Measurements from ENCODE around the gene ASMTL.
"Not testable (repeated sequence)": the region's sequence is repeated elsewhere in the genome, so short reads cannot be mapped to it uniquely, and the experiment has no call there.

ASMTL gene

GRCh38 chrX:1452516-1453394, at the start of gene ASMTL:
Gene ASMTL (minus strand): TSS chrX:1452909. CDS start chrX:1452840, 69 bp downstream.
- Histone ChIP-seq H3K9me3 (ENCODE audit: low read length) (no peaks in the 10 kb centered on the region), H3K9ac (ENCODE audit: low read length) (peak within 1 kb of the TSS; percentile 69), H3K36me3 (ENCODE audit: insufficient read depth, low read length) (no peaks in the 10 kb centered on the region), H3K27ac (ENCODE audit: low read depth, low read length) (peak within 1 kb of the TSS; percentile 96), H3K4me1 (ENCODE audit: insufficient read depth, low read length) (peaks cover 15% of the 10 kb centered on the region), H3K4me3 (ENCODE audit: low read depth in 1 of 2, low read length in 2 of 2) (peak within 1 kb of the TSS; percentile 83 to 94), H3K27me3 (ENCODE audit: control insufficient read depth in 1 of 2, insufficient read depth in 2 of 2, low read length in 2 of 2) (no peaks in the 10 kb centered on the region)

GRCh38 chrX:1502241-1502640, 49.5 kb upstream of the ASMTL start:
- H3K27ac ChIP-seq (ENCODE audit: low read depth, low read length) = no peak overlapping the region

GRCh38 chrX:1500701-1501624, 48.3 kb upstream of the ASMTL start:
- Histone ChIP-seq H3K36me3 (ENCODE audit: insufficient read depth, low read length) (no peaks in the 10 kb centered on the region), H3K9ac (ENCODE audit: low read length) (no peak overlapping the region), H3K27ac (ENCODE audit: low read depth, low read length) (no peak overlapping the region), H3K27me3 (ENCODE audit: control insufficient read depth in 1 of 2, insufficient read depth in 2 of 2, low read length in 2 of 2) (no peaks in the 10 kb centered on the region), H3K9me3 (ENCODE audit: low read length) (no peaks in the 10 kb centered on the region), H3K4me1 (ENCODE audit: insufficient read depth, low read length) (no peaks in the 10 kb centered on the region), H3K4me3 (ENCODE audit: low read depth in 1 of 2, low read length in 2 of 2) (no peak overlapping the region)

More at GRCh38 chrX:1502241-1502640, 49.5 kb upstream of the ASMTL start:
- no peak overlapping the region for H3K4me3 ChIP-seq (ENCODE audit: low read depth in 1 of 2, low read length in 2 of 2)
- no peaks in the 10 kb centered on the region for H3K4me1 ChIP-seq (ENCODE audit: insufficient read depth, low read length)
- H3K27me3 ChIP-seq (ENCODE audit: control insufficient read depth in 1 of 2, insufficient read depth in 2 of 2, low read length in 2 of 2) = no peaks in the 10 kb centered on the region
- H3K9ac ChIP-seq (ENCODE audit: low read length) = no peak overlapping the region
- no peaks in the 10 kb centered on the region for H3K9me3 ChIP-seq (ENCODE audit: low read length)
- no peaks in the 10 kb centered on the region for H3K36me3 ChIP-seq (ENCODE audit: insufficient read depth, low read length)

GRCh38 chrX:1496076-1496475, 43.4 kb upstream of the ASMTL start:
- Histone ChIP-seq H3K9me3 (ENCODE audit: low read length) (no peaks in the 10 kb centered on the region), H3K4me1 (ENCODE audit: insufficient read depth, low read length) (no peaks in the 10 kb centered on the region), H3K36me3 (ENCODE audit: insufficient read depth, low read length) (no peaks in the 10 kb centered on the region), H3K4me3 (ENCODE audit: low read depth in 1 of 2, low read length in 2 of 2) (no peak overlapping the region), H3K27ac (ENCODE audit: low read depth, low read length) (no peak overlapping the region), H3K9ac (ENCODE audit: low read length) (no peak overlapping the region), H3K27me3 (ENCODE audit: control insufficient read depth in 1 of 2, insufficient read depth in 2 of 2, low read length in 2 of 2) (no peaks in the 10 kb centered on the region)

GRCh38 chrX:1493877-1494510, 41.3 kb upstream of the ASMTL start:
- Histone ChIP-seq H3K9me3 (ENCODE audit: low read length) (no peaks in the 10 kb centered on the region), H3K4me1 (ENCODE audit: insufficient read depth, low read length) (no peaks in the 10 kb centered on the region), H3K27ac (ENCODE audit: low read depth, low read length) (no peak overlapping the region), H3K27me3 (ENCODE audit: control insufficient read depth in 1 of 2, insufficient read depth in 2 of 2, low read length in 2 of 2) (no peaks in the 10 kb centered on the region), H3K4me3 (ENCODE audit: low read depth in 1 of 2, low read length in 2 of 2) (no peak overlapping the region), H3K9ac (ENCODE audit: low read length) (no peak overlapping the region), H3K36me3 (ENCODE audit: insufficient read depth, low read length) (no peaks in the 10 kb centered on the region)

GRCh38 chrX:1493412-1493811, 40.7 kb upstream of the ASMTL start:
- Histone ChIP-seq H3K9me3 (ENCODE audit: low read length) (no peaks in the 10 kb centered on the region), H3K36me3 (ENCODE audit: insufficient read depth, low read length) (no peaks in the 10 kb centered on the region), H3K27me3 (ENCODE audit: control insufficient read depth in 1 of 2, insufficient read depth in 2 of 2, low read length in 2 of 2) (no peaks in the 10 kb centered on the region), H3K27ac (ENCODE audit: low read depth, low read length) (no peak overlapping the region), H3K9ac (ENCODE audit: low read length) (no peak overlapping the region), H3K4me3 (ENCODE audit: low read depth in 1 of 2, low read length in 2 of 2) (no peak overlapping the region), H3K4me1 (ENCODE audit: insufficient read depth, low read length) (no peaks in the 10 kb centered on the region)

- Histone ChIP-seq H3K36me3 (ENCODE audit: insufficient read depth, low read length) (no peaks in the 10 kb centered on the region), H3K27ac (ENCODE audit: low read depth, low read length) (no peak overlapping the region), H3K4me3 (ENCODE audit: low read depth in 1 of 2, low read length in 2 of 2) (no peak overlapping the region), H3K27me3 (ENCODE audit: control insufficient read depth in 1 of 2, insufficient read depth in 2 of 2, low read length in 2 of 2) (no peaks in the 10 kb centered on the region), H3K4me1 (ENCODE audit: insufficient read depth, low read length) (no peaks in the 10 kb centered on the region), H3K9me3 (ENCODE audit: low read length) (no peaks in the 10 kb centered on the region), H3K9ac (ENCODE audit: low read length) (no peak overlapping the region)
These were observed 39.8 kb upstream of the ASMTL start for GRCh38 chrX:1492421-1493012.

- no peaks in the 10 kb centered on the region for H3K9me3 ChIP-seq (ENCODE audit: low read length)
- no peak overlapping the region for H3K27ac ChIP-seq (ENCODE audit: low read depth, low read length)
- no peak overlapping the region for H3K9ac ChIP-seq (ENCODE audit: low read length)
- no peak overlapping the region for H3K4me3 ChIP-seq (ENCODE audit: low read depth in 1 of 2, low read length in 2 of 2)
- H3K4me1 ChIP-seq (ENCODE audit: insufficient read depth, low read length) = no peaks in the 10 kb centered on the region
- no peaks in the 10 kb centered on the region for H3K36me3 ChIP-seq (ENCODE audit: insufficient read depth, low read length)
- H3K27me3 ChIP-seq (ENCODE audit: control insufficient read depth in 1 of 2, insufficient read depth in 2 of 2, low read length in 2 of 2) = peaks cover 0 to 2% of the 10 kb centered on the region in 2 donors
These were observed 39.2 kb upstream of the ASMTL start for GRCh38 chrX:1491851-1492349.

- H3K27me3 ChIP-seq (ENCODE audit: control insufficient read depth in 1 of 2, insufficient read depth in 2 of 2, low read length in 2 of 2) = not testable (repeated sequence)
These were observed 38.5 kb upstream of the ASMTL start for GRCh38 chrX:1491248-1491647.

GRCh38 chrX:1490723-1491122, 38.0 kb upstream of the ASMTL start:
- not testable (repeated sequence) for H3K36me3 ChIP-seq (ENCODE audit: insufficient read depth, low read length); H3K9me3 ChIP-seq (ENCODE audit: low read length); H3K9ac ChIP-seq (ENCODE audit: low read length); H3K4me3 ChIP-seq (ENCODE audit: low read depth in 1 of 2, low read length in 2 of 2); H3K27ac ChIP-seq (ENCODE audit: low read depth, low read length); H3K4me1 ChIP-seq (ENCODE audit: insufficient read depth, low read length)
- H3K27me3 ChIP-seq (ENCODE audit: control insufficient read depth in 1 of 2, insufficient read depth in 2 of 2, low read length in 2 of 2) = peaks cover 0 to 13% of the 10 kb centered on the region in 2 donors

More at GRCh38 chrX:1491248-1491647, 38.5 kb upstream of the ASMTL start:
- not testable (repeated sequence) for H3K4me1 ChIP-seq (ENCODE audit: insufficient read depth, low read length); H3K27ac ChIP-seq (ENCODE audit: low read depth, low read length); H3K9me3 ChIP-seq (ENCODE audit: low read length); H3K36me3 ChIP-seq (ENCODE audit: insufficient read depth, low read length); H3K4me3 ChIP-seq (ENCODE audit: low read depth in 1 of 2, low read length in 2 of 2); H3K9ac ChIP-seq (ENCODE audit: low read length)

- not testable (repeated sequence) for H3K27ac ChIP-seq (ENCODE audit: low read depth, low read length); H3K4me3 ChIP-seq (ENCODE audit: low read depth in 1 of 2, low read length in 2 of 2); H3K9ac ChIP-seq (ENCODE audit: low read length); H3K4me1 ChIP-seq (ENCODE audit: insufficient read depth, low read length); H3K36me3 ChIP-seq (ENCODE audit: insufficient read depth, low read length); H3K9me3 ChIP-seq (ENCODE audit: low read length)
- H3K27me3 ChIP-seq (ENCODE audit: control insufficient read depth in 1 of 2, insufficient read depth in 2 of 2, low read length in 2 of 2) = peaks cover 0 to 13% of the 10 kb centered on the region in 2 donors
These were observed 36.6 kb upstream of the ASMTL start for GRCh38 chrX:1489354-1489753.
